ENCODE measurements around the gene DMXL2. TPM values are rescaled to one million over a fixed set of nuclear protein-coding genes. Genes with fewer than 3 reads are reported as not detected.
"Not testable (repeated sequence)": the region's sequence is repeated elsewhere in the genome, so short reads cannot be mapped to it uniquely, and the experiment has no call there.

DMXL2 gene
- total RNA-seq, 2 experiments from 2014 or later, result 10.0 TPM

DNA sequence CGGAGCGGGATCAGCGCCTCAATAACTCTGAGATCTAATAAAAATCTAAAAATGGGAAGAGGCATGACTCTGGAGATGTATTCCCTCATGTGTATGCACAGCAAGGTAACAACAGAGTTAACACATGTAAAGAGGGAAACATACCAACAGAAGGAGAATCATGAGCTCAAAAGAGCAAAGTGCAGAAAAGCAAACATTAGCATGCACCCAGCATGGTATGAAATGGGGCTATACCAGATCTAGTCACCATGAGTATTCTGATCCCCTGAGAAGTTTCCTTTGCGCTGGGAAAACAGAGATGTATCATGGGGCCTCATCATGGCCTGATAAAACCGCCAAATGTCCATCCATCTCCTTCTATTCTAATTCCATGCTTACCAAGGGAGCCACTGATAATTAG, 152.1 kb downstream of the DMXL2 start:
- Mint-ChIP-seq H3K36me3 (ENCODE audit: low read depth) (peaks cover 4% of the 10 kb centered on the region), H3K27ac (no peak overlapping the region), H3K4me3 (no peak overlapping the region), H3K4me1 (ENCODE audit: low read depth) (no peaks in the 10 kb centered on the region), H3K27me3 (ENCODE audit: low read depth) (no peaks in the 10 kb centered on the region), H3K9me3 (no peaks in the 10 kb centered on the region)
- no peak for DNase-seq
- CTCF ChIA-PET, result no interaction called here
- intact Hi-C loops (cut with micrococcal nuclease), result no loop called here

DNA sequence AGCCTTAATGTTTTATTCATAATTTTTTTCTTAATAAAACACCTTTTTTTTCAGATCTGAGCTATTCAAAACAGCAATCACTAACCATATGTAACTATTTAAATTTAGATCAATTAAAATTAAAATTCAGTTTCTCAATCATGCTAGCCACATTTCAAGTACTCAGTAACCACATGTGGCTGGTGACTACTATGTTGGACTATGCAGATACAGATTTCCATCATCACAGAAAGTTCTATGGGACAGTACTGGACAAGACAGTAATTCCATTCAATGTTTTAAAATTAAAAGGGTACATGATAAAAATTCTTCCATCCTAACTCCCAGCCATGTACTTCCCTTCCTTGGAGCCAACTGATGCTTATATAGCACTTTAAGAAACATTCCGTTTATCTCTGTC, 161.8 kb downstream of the DMXL2 start:
- H3K9me3 Mint-ChIP-seq, result no peaks in the 10 kb centered on the region
- intact Hi-C loops (cut with micrococcal nuclease), result no loop called here
- DNase-seq, result no peak
- H3K27me3 Mint-ChIP-seq (ENCODE audit: low read depth), result no peaks in the 10 kb centered on the region
- CTCF ChIA-PET, result no interaction called here
- no peak overlapping the region for H3K27ac Mint-ChIP-seq
- H3K4me1 Mint-ChIP-seq (ENCODE audit: low read depth), result no peaks in the 10 kb centered on the region
- peaks cover 8% of the 10 kb centered on the region for H3K36me3 Mint-ChIP-seq (ENCODE audit: low read depth)
- H3K4me3 Mint-ChIP-seq, result no peak overlapping the region

DNA sequence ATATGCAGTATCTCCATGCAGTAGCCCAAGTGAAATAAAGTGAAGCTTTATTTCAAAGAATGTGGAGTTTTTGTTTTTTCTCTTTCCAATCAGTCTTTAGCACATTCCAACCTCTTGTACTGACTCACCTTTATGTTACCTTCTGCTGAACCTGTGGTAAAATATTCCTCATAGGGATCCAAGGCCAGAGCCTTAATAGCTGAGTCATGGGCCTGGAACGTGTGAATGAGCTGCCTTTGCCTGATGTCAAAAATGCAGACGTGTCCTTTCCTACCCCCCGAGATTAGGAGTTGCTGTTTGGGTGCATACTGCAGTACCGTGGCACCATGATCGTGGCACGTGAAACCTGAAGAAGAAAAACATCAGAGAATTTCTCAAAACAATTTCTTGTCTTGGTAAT, 172.6 kb downstream of the DMXL2 start:
- Mint-ChIP-seq H3K36me3 (ENCODE audit: low read depth) (peaks cover 6% of the 10 kb centered on the region), H3K27me3 (ENCODE audit: low read depth) (no peaks in the 10 kb centered on the region), H3K4me3 (no peak overlapping the region), H3K27ac (no peak overlapping the region), H3K4me1 (ENCODE audit: low read depth) (no peaks in the 10 kb centered on the region), H3K9me3 (no peaks in the 10 kb centered on the region)
- intact Hi-C loops (cut with micrococcal nuclease), result no loop called here
- CTCF ChIA-PET, result no interaction called here
- no peak for DNase-seq

DNA sequence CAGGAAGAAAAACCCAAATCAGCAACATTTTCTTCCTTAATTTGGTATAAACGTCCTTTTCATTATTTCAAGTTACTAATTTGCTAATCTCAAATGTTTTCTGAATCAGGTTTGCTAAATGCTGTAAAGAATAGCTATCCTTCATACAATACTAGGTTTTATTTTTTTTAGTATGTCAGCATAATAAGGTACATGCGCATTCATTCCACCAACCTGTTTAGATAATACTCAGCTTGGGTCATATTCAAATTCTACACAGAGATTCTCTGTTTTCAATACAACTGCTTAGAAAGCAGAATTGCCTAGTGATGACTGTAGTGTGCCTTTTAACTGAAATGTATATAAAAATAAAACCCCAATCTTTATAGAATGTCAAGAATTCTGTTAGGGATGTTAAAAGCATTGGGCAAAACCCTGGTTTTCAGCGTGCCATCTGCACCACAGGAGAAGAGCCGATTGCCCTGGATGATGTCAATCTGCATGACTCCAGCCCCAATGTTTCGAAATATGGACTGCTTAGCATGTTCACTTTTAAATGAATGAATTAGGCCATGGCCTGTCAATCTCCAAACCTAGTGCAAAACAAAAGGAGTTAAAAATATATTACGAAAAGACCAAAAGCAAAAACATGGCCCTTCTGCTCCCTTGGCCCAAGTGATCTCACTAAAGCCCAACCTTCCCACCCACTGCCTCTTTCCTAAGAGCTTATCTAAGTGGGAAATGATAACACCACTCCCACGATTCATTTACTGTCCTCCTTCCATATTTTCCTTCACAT, 173.8 kb downstream of the DMXL2 start:
- Mint-ChIP-seq H3K27me3 (ENCODE audit: low read depth) (no peaks in the 10 kb centered on the region), H3K27ac (no peak overlapping the region), H3K36me3 (ENCODE audit: low read depth) (peaks cover 4% of the 10 kb centered on the region), H3K4me1 (ENCODE audit: low read depth) (no peaks in the 10 kb centered on the region), H3K9me3 (no peaks in the 10 kb centered on the region), H3K4me3 (no peak overlapping the region)
- CTCF ChIA-PET, result no interaction called here
- DNase-seq, result no peak
- intact Hi-C loops (cut with micrococcal nuclease), result no loop called here

DNA sequence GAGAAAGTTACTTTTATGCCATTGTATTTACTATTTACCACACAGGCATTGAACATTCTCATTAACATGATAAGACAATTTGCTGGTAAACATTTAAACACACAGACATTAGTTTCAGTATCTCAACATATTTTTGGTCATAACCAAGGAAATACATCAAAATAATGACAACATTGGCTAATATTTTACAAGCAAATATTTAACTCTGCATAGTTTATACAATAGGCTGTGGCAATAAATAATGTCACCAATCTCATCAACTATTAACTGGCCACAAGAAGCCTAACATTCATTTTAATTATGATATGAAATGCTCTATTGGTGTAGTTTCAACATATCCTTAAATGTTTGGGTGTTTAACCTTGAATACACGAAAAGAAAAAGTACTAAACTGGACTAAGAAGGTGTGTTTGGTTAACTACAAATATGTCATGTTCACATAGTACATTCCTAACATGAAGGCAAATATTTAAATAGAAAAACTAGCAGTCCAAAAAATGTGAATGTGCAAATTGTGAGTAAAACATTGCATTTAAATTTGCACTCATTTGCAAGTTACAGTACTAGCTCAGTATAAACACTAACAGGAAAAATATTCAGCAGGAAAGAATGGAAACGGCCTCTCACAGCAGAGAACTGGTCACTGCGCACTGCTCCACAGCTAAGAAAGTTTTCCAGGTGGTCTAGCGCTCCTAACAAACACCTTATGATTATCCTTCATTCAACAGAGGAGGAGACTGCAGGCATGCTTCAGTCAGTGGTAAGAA, 174.5 kb downstream of the DMXL2 start:
- intact Hi-C loops (cut with micrococcal nuclease), result no loop called here
- CTCF ChIA-PET, result no interaction called here

DNA sequence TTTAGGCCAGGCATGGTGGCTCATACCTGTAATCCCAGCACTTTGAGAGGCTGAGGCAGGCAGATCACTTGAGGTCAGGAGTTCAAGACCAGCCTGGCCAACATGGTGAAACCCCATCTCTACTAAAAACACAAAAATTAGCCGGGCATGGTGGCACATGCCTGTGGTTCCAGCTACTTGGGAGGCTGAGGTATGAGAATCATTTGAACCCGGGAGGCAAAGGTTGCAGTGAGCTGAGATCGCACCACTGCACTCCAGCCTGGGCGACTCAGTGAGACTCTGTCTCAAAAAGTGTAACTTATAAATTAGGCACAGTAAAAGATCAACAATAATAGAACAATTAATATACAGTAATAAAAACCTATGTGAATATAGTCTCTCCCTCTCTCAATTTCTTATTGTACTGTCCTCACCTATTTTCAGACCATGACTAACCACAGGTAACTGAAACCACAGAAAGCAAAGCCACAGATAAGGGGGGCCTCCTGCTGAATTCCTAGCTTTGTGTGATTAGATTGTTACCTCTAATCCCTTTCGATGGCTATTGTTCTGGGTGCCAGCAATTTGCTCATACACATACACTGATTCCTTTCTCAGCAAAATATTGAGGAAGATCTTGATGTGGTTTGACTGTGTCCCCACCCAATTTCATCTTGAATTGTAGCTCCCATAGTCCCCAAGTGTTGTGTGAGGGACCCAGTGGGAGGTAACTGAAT, 176.4 kb downstream of the DMXL2 start:
- intact Hi-C loops (cut with micrococcal nuclease); H3K9me3 Mint-ChIP-seq; H3K27me3 Mint-ChIP-seq (ENCODE audit: low read depth); H3K27ac Mint-ChIP-seq; H3K4me3 Mint-ChIP-seq; DNase-seq; H3K36me3 Mint-ChIP-seq (ENCODE audit: low read depth); H3K4me1 Mint-ChIP-seq (ENCODE audit: low read depth): not testable (repeated sequence)
- CTCF ChIA-PET, result interaction anchor here (0.7 to 1.1 kb wide), 2 partner anchors 18 to 84 kb away, joined by 3 to 4 read pairs; no protein-coding TSS in a partner anchor

More for the DNA sequence above, 174.5 kb downstream of the DMXL2 start:
- Mint-ChIP-seq H3K4me3 (no peak overlapping the region), H3K9me3 (no peaks in the 10 kb centered on the region), H3K27me3 (ENCODE audit: low read depth) (no peaks in the 10 kb centered on the region), H3K4me1 (ENCODE audit: low read depth) (no peaks in the 10 kb centered on the region), H3K36me3 (ENCODE audit: low read depth) (peaks cover 4% of the 10 kb centered on the region), H3K27ac (no peak overlapping the region)
- no peak for DNase-seq

DNA sequence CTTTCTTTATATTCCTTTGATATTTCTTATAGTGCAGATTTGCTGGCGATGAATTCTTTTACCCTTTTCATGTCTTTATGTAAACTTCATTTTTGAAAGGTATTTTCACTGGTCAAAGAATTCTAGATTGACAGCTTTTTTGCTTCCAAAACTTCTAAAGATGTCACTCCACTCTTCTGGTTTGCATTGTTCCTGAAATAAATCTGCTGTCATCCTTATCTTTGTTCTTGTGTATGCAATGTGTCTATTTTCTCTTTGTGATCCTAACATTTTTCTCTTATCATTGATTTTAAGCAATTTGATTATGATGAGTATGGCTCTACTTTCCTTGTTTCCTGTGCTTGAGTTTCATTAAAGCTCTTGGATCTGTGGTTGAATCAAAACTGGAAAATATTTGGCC, 177.8 kb downstream of the DMXL2 start:
- H3K27me3 Mint-ChIP-seq (ENCODE audit: low read depth), result no peaks in the 10 kb centered on the region
- peaks cover 3% of the 10 kb centered on the region for H3K36me3 Mint-ChIP-seq (ENCODE audit: low read depth)
- no peak for DNase-seq
- intact Hi-C loops (cut with micrococcal nuclease), result no loop called here
- no peaks in the 10 kb centered on the region for H3K4me1 Mint-ChIP-seq (ENCODE audit: low read depth)
- no peak overlapping the region for H3K4me3 Mint-ChIP-seq
- no peak overlapping the region for H3K27ac Mint-ChIP-seq
- CTCF ChIA-PET, result no interaction called here
- no peaks in the 10 kb centered on the region for H3K9me3 Mint-ChIP-seq

DNA sequence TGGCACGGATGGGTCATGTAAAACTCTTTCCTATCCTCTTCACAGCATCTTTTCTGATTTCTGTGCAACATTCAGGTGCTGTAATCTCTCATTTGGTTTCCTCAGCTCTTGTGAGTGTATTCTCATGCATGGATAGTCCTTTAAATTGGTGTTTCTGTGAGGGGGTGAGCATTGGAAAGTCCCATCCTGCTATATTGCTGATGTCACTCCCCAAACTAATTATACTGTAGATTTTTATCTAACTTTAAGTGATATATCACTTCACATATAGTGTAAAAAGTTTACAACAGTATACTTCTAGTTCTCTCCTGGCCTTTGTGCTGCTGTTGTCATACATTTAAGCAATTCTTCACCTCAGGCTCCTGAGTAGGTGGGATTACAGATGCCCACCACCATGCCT, 178.5 kb downstream of the DMXL2 start:
- no peak overlapping the region for H3K4me3 Mint-ChIP-seq
- no peak for DNase-seq
- no peaks in the 10 kb centered on the region for H3K27me3 Mint-ChIP-seq (ENCODE audit: low read depth)
- CTCF ChIA-PET, result no interaction called here
- no peak overlapping the region for H3K27ac Mint-ChIP-seq
- intact Hi-C loops (cut with micrococcal nuclease), result no loop called here
- no peaks in the 10 kb centered on the region for H3K9me3 Mint-ChIP-seq
- no peaks in the 10 kb centered on the region for H3K4me1 Mint-ChIP-seq (ENCODE audit: low read depth)
- peaks cover under 1% of the 10 kb centered on the region for H3K36me3 Mint-ChIP-seq (ENCODE audit: low read depth)

DNA sequence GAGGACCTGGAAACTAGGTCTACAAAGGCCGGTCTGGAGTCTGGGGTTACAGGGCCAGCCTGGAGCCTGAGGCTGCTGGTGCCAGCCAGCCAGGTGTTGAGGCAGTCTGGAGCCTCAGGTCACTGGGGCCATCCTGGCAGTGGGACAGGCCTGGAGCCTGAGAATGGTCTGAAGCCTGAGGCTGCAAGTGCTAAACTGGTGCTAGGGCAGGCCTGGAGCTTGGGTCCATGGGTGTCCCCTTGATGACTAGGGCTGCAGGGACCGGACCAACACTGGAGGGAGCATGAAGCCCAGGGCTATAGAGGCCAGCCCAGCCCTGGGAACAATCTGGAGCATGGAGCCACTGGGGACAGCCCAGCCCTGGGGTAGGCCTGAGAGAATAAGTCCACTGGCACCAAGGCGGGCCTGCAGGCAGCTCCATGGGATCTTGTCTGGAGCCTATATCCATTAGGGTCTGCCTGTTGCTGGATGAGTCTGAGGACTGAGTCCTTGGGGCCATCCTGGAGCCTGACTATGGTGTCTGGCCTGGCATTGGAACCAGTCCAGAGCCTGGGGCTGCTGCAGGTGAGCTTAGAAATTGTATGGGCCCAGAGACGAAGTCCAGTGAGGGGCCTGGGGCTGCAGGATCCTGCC, 179.2 kb downstream of the DMXL2 start:
- Mint-ChIP-seq H3K36me3 (ENCODE audit: low read depth) (no peaks in the 10 kb centered on the region), H3K4me3 (no peak overlapping the region), H3K27ac (no peak overlapping the region), H3K4me1 (ENCODE audit: low read depth) (no peaks in the 10 kb centered on the region), H3K27me3 (ENCODE audit: low read depth) (no peaks in the 10 kb centered on the region), H3K9me3 (peaks cover 1% of the 10 kb centered on the region)
- CTCF ChIA-PET, result no interaction called here
- intact Hi-C loops (cut with micrococcal nuclease), result no loop called here
- no peak for DNase-seq

DNA sequence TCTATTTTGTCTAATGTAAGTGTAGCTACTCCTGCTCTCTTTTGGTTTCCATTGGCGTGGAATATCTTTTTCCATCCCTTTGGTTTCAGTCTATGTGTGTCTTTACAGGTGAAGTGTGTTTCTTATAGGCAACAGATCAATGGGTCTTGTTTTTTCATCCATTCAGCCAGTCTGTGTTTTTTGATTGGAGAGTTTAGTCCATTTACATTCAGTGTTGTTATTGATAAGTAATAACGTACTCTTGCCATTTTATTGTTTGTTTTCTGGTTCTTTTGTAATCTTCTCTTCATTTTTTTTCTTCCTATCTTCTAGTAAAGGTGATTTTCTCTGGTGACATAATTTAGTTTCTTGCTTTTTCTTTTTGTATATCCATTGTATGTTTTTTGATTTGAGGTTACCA, 184.0 kb downstream of the DMXL2 start:
- no peaks in the 10 kb centered on the region for H3K36me3 Mint-ChIP-seq (ENCODE audit: low read depth)
- intact Hi-C loops (cut with micrococcal nuclease), result no loop called here
- DNase-seq, result no peak
- peaks cover 3% of the 10 kb centered on the region for H3K27me3 Mint-ChIP-seq (ENCODE audit: low read depth)
- peaks cover 1% of the 10 kb centered on the region for H3K9me3 Mint-ChIP-seq
- H3K4me1 Mint-ChIP-seq (ENCODE audit: low read depth), result no peaks in the 10 kb centered on the region
- no peak overlapping the region for H3K27ac Mint-ChIP-seq
- no peak overlapping the region for H3K4me3 Mint-ChIP-seq
- CTCF ChIA-PET, result no interaction called here

DNA sequence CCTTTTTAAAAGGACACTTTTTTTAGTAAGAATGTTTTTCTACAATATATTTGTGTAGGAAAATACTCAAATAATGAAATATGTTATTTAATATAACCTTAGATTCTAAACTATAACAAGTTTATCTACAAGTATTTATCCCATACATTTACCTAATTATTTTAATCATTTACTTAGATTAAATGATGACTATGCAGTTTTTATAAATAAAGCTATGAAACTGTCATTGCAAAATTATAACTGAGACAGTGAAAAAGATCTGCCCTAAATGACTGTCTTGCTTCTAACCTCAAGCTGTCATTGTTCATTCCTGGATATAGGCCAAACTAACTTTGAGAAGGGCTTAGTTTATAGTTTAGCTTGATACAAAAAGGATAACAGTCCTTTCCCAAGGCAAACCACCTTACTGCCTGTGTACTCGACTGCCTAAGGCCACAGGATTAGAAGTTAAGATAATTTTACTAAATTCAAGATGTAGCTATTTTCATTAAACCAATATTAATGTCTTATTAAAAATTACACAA, 197.0 kb downstream of the DMXL2 start:
- Mint-ChIP-seq H3K4me1 (ENCODE audit: low read depth) (no peaks in the 10 kb centered on the region), H3K27me3 (ENCODE audit: low read depth) (peaks cover 3% of the 10 kb centered on the region), H3K36me3 (ENCODE audit: low read depth) (no peaks in the 10 kb centered on the region), H3K9me3 (no peaks in the 10 kb centered on the region), H3K4me3 (no peak overlapping the region), H3K27ac (no peak overlapping the region)
- CTCF ChIA-PET, result interaction anchor here (0.6 kb wide), 1 partner anchor 13 kb away, joined by 4 read pairs; no protein-coding TSS in a partner anchor
- intact Hi-C loops (cut with micrococcal nuclease), result no loop called here
- DNase-seq, result no peak

DNA sequence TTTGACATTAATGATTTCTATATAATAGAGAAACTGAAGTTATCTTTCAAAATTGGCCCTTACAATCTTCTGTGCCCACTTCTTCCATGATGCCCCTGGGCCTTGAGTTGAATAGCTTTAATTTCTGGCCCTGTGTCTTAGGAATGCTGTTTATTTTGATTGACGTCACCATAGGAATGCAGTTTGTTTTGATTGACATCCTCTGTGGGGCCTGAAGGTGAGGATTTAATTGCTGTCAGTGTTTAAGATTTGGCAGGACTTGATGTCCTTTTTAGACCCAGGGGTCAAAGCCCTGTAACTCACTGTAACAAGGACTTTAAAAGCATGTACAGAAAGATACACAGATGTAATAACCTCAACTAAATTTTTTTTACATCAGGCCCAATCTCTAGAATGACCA, 197.8 kb downstream of the DMXL2 start:
- CTCF ChIA-PET, result no interaction called here
- no peaks in the 10 kb centered on the region for H3K4me1 Mint-ChIP-seq (ENCODE audit: low read depth)
- H3K9me3 Mint-ChIP-seq, result no peaks in the 10 kb centered on the region
- H3K27ac Mint-ChIP-seq, result no peak overlapping the region
- no peaks in the 10 kb centered on the region for H3K36me3 Mint-ChIP-seq (ENCODE audit: low read depth)
- peaks cover 2% of the 10 kb centered on the region for H3K27me3 Mint-ChIP-seq (ENCODE audit: low read depth)
- intact Hi-C loops (cut with micrococcal nuclease), result no loop called here
- no peak overlapping the region for H3K4me3 Mint-ChIP-seq
- DNase-seq, result no peak

All from activated naive CD4-positive, alpha-beta T cell treated with anti-CD3 and anti-CD28 coated beads for 36 hours (primary cell).